Esophagus muscularis mucosa (tissue), 4 donors: ENCODE measurements around the gene DBH. TPM values are rescaled to one million over a fixed set of nuclear protein-coding genes. Genes with fewer than 3 reads are reported as not detected.
"Not testable (repeated sequence)": the region's sequence is repeated elsewhere in the genome, so short reads cannot be mapped to it uniquely, and the experiment has no call there.

ENCODE experiments used
- DNase-seq: peaks from one replicate; pipeline ENCODE4 v3.0.0-alpha.2; 2017; ENCODE audit errors: extremely low spot score
- H3K27ac ChIP-seq, 4 donors: fragments of 200-600 bp; sonication (generic); replicated peaks in 1 of 4; 1 replicate in 3 of 4; 2 replicates in 1 of 4; pipeline ENCODE4 v1.5.1; 2016 to 2019; ENCODE audit warnings: mild to moderate bottlenecking in 1 of 4
- H3K27me3 ChIP-seq, 4 donors: fragments of 200-600 bp; sonication (generic); one replicate each; pipeline versions ENCODE4 v1.5.1 to v1.6.0; 2016 to 2019
- H3K36me3 ChIP-seq, 4 donors: fragments of 200-600 bp; sonication (generic); one replicate each; pipeline ENCODE4 v1.5.1; 2016 to 2019
- H3K4me1 ChIP-seq, 4 donors: fragments of 200-600 bp; sonication (generic); one replicate each; pipeline ENCODE4 v1.5.1; 2016 to 2019
- H3K4me3 ChIP-seq, 4 donors: fragments of 200-600 bp; sonication (generic); 1 replicate in 2 of 4; 2 replicates in 2 of 4; pipeline ENCODE4 v1.5.1; 2016 to 2019; ENCODE audit warnings: mild to moderate bottlenecking in 4 of 4, moderate library complexity in 1 of 4
- H3K9me3 ChIP-seq, 4 donors: fragments of 200-600 bp; sonication (generic); 1 replicate in 3 of 4; 2 replicates in 1 of 4; pipeline ENCODE4 v1.5.1; 2016 to 2019
- CTCF ChIP-seq, 3 experiments: fragments of 200-600 bp in 2 of 3; fragments of 450-650 bp in 1 of 3; sonication (generic) in 2 of 3; IDR thresholded peaks; one replicate each; pipeline ENCODE4 v1.5.1; 2017 to 2019; ENCODE audit warnings: antibody characterized with exemption in 3 of 3, mild to moderate bottlenecking in 2 of 3, moderate library complexity in 1 of 3
- EP300 ChIP-seq: sonication (generic); formaldehyde crosslinking; IDR thresholded peaks from one replicate; pipeline ENCODE4 v1.6.1; 2017; ENCODE audit warnings: antibody characterized with exemption
- POLR2A ChIP-seq: fragments of 450-650 bp; IDR thresholded peaks from one replicate; pipeline ENCODE4 v1.6.1; 2017; ENCODE audit warnings: antibody characterized with exemption, moderate library complexity, mild to moderate bottlenecking, low read depth
- POLR2AphosphoS5 ChIP-seq, 2 donors: sonication (generic); formaldehyde crosslinking; IDR thresholded peaks; one replicate each; pipeline ENCODE4 v1.6.1; 2017; ENCODE audit warnings: antibody characterized with exemption in 2 of 2
- WGBS: methylation state at CpG from one replicate; pipeline ENCODE4 v1.1.5; 2018; 5-methylcytosine and 5-hydroxymethylcytosine counted together
- intact Hi-C: fragments of 100-400 bp; cut with DNase I; formaldehyde crosslinking; loops from one replicate; pipeline ENCODE4 v1.15.1; 2023
- total RNA-seq, 4 donors: library from RNA; depleted of rRNA; stranded (reverse); fragments of >200 nt; gene quantifications; one replicate each; pipeline versions ENCODE4 v1.1.0 to v1.2.1, GENCODE V29; 2016

The DBH gene
- total RNA-seq, 4 donors from 2014 or later, result 0.06 TPM; not detected in 3

GRCh38 chr9:133673258-133673655 lies 37.1 kb downstream of the DBH start:
- no peaks in the 10 kb centered on the region for H3K4me1 ChIP-seq
- no peak for DNase-seq
- intact Hi-C loops, result no loop called here
- no peak overlapping the region for H3K4me3 ChIP-seq
- H3K27ac ChIP-seq, result no peak overlapping the region
- H3K9me3 ChIP-seq, result no peaks in the 10 kb centered on the region
- peaks cover 0 to 5% (median 0%) of the 10 kb centered on the region in 4 donors for H3K27me3 ChIP-seq
- no peaks in the 10 kb centered on the region for H3K36me3 ChIP-seq
- 77% methylated on average over 9 of the region's 9 CpGs for WGBS
- TF ChIP-seq EP300 (no peak), POLR2AphosphoS5 (IDR thresholded peaks at IDR 0.05) (no peak), POLR2A (no peak), CTCF (IDR thresholded peaks at IDR 0.05) (no peak)

- no peak overlapping the region for H3K27ac ChIP-seq
- intact Hi-C loops, result no loop called here
- peaks cover 0 to 5% (median 0%) of the 10 kb centered on the region in 4 donors for H3K27me3 ChIP-seq
- no peaks in the 10 kb centered on the region for H3K36me3 ChIP-seq
- DNase-seq, result no peak
- TF ChIP-seq POLR2AphosphoS5 (IDR thresholded peaks at IDR 0.05) (no peak), CTCF (IDR thresholded peaks at IDR 0.05) (no peak), EP300 (no peak), POLR2A (no peak)
- peaks cover 0 to 3% (median 2%) of the 10 kb centered on the region in 4 donors for H3K4me1 ChIP-seq
- WGBS, result 93% methylated on average over 5 of the region's 14 CpGs
- no peak overlapping the region for H3K4me3 ChIP-seq
- no peaks in the 10 kb centered on the region for H3K9me3 ChIP-seq
These were observed 37.9 kb downstream of the DBH start for GRCh38 chr9:133674091-133674490.

- H3K9me3 ChIP-seq, H3K27me3 ChIP-seq, DNase-seq, intact Hi-C loops, H3K36me3 ChIP-seq, H3K4me3 ChIP-seq, H3K27ac ChIP-seq: not testable (repeated sequence)
- H3K4me1 ChIP-seq, result peaks cover 8 to 19% (median 16%) of the 10 kb centered on the region in 4 donors
- WGBS, result 96% methylated on average over 3 of the region's 3 CpGs
These were observed 39.6 kb downstream of the DBH start for GRCh38 chr9:133675796-133676195.

- WGBS, result 74% methylated on average over 10 of the region's 10 CpGs
- Histone ChIP-seq H3K9me3 (no peaks in the 10 kb centered on the region), H3K36me3 (no peaks in the 10 kb centered on the region), H3K4me3 (no peak overlapping the region), H3K27ac (no peak overlapping the region), H3K27me3 (peaks cover 0 to 2% (median 0%) of the 10 kb centered on the region in 4 donors), H3K4me1 (peaks cover 8 to 19% (median 17%) of the 10 kb centered on the region in 4 donors)
- intact Hi-C loops, result no loop called here
- TF ChIP-seq CTCF (IDR thresholded peaks at IDR 0.05) (no peak), POLR2A (no peak), POLR2AphosphoS5 (IDR thresholded peaks at IDR 0.05) (no peak), EP300 (no peak)
- no peak for DNase-seq
These were observed 40.3 kb downstream of the DBH start for GRCh38 chr9:133676450-133676849.

- Histone ChIP-seq H3K36me3 (no peaks in the 10 kb centered on the region), H3K4me1 (peaks cover 8 to 19% (median 17%) of the 10 kb centered on the region in 4 donors), H3K27ac (no peak overlapping the region), H3K27me3 (no peaks in the 10 kb centered on the region), H3K4me3 (no peak overlapping the region), H3K9me3 (no peaks in the 10 kb centered on the region)
- DNase-seq, result no peak
- intact Hi-C loops, result no loop called here
- WGBS, result 95% methylated on average over 14 of the region's 17 CpGs
- no peak for TF ChIP-seq CTCF (IDR thresholded peaks at IDR 0.05)
- no peak for TF ChIP-seq POLR2AphosphoS5 (IDR thresholded peaks at IDR 0.05)
- no peak for TF ChIP-seq EP300
- no peak for TF ChIP-seq POLR2A
These were observed 41.2 kb downstream of the DBH start for GRCh38 chr9:133677126-133678010.
